HK-2 (cell line): Measurements from ENCODE around the gene CNTFR.

Experiments
- DNase-seq: peaks from one replicate; pipeline ENCODE4 v3.0.0-alpha.2; 2018; ENCODE audit not compliant: unreplicated experiment

Gene CNTFR

GRCh38 chr9:34572092-34572491 lies 17.4 kb downstream of the CNTFR start:
- no peak for DNase-seq

GRCh38 chr9:34571481-34571810 lies 18.1 kb downstream of the CNTFR start:
- DNase-seq, result no peak

- DNase-seq, result no peak
Measured at GRCh38 chr9:34570809-34571480, 18.6 kb downstream of the CNTFR start.

- no peak for DNase-seq
Measured at GRCh38 chr9:34570376-34570775, 19.1 kb downstream of the CNTFR start.

GRCh38 chr9:34568774-34569173 lies 20.8 kb downstream of the CNTFR start:
- DNase-seq, result no peak

GRCh38 chr9:34568133-34568532 lies 21.4 kb downstream of the CNTFR start:
- no peak for DNase-seq

GRCh38 chr9:34566972-34567371 lies 22.6 kb downstream of the CNTFR start:
- DNase-seq, result no peak

GRCh38 chr9:34566322-34566721 lies 23.2 kb downstream of the CNTFR start:
- DNase-seq, result no peak

- DNase-seq, result no peak
Measured at GRCh38 chr9:34565856-34566255, 23.7 kb downstream of the CNTFR start.

GRCh38 chr9:34564617-34565016 lies 24.9 kb downstream of the CNTFR start:
- no peak for DNase-seq

- no peak for DNase-seq
Measured at GRCh38 chr9:34563262-34563661, 26.3 kb downstream of the CNTFR start.

GRCh38 chr9:34562135-34562745 lies 27.3 kb downstream of the CNTFR start:
- no peak for DNase-seq

GRCh38 chr9:34560599-34561214 lies 28.8 kb downstream of the CNTFR start:
- DNase-seq, result no peak

GRCh38 chr9:34559624-34560455 lies 29.7 kb downstream of the CNTFR start:
- no peak for DNase-seq

- DNase-seq, result no peak
Measured at GRCh38 chr9:34558919-34559623, 30.5 kb downstream of the CNTFR start.

- no peak for DNase-seq
Measured at GRCh38 chr9:34558364-34558763, 31.2 kb downstream of the CNTFR start.

- DNase-seq, result no peak
Measured at GRCh38 chr9:34557426-34558321, 31.9 kb downstream of the CNTFR start.

GRCh38 chr9:34556949-34557348 lies 32.6 kb downstream of the CNTFR start:
- no peak for DNase-seq

- DNase-seq, result no peak
Measured at GRCh38 chr9:34555936-34556525, 33.5 kb downstream of the CNTFR start.

GRCh38 chr9:34555500-34555899 lies 34.0 kb downstream of the CNTFR start:
- DNase-seq, result no peak

- no peak for DNase-seq
Measured at GRCh38 chr9:34555002-34555348, 34.5 kb downstream of the CNTFR start.
